ENCODE data around the gene C2orf49.
"Not testable (repeated sequence)": the region's sequence is repeated elsewhere in the genome, so short reads cannot be mapped to it uniquely, and the experiment has no call there.

Gene C2orf49

GRCh38 chr2:105321875-105322646 is 15.3 kb upstream of the C2orf49 start:
- no peak for DNase-seq

GRCh38 chr2:105323111-105323510 is 14.2 kb upstream of the C2orf49 start:
- DNase-seq: no peak

GRCh38 chr2:105324101-105324500 is 13.2 kb upstream of the C2orf49 start:
- no peak for DNase-seq

GRCh38 chr2:105324732-105325131 is 12.6 kb upstream of the C2orf49 start:
- DNase-seq: no peak

GRCh38 chr2:105325389-105325963 is 11.9 kb upstream of the C2orf49 start:
- no peak for DNase-seq

- DNase-seq: not testable (repeated sequence)
Observed at GRCh38 chr2:105327271-105327670, 10.1 kb upstream of the C2orf49 start.

- no peak for DNase-seq
Observed at GRCh38 chr2:105327690-105328089, 9.7 kb upstream of the C2orf49 start.

GRCh38 chr2:105328281-105329196 is 8.8 kb upstream of the C2orf49 start:
- DNase-seq: peak; percentile 13

- no peak for DNase-seq
Observed at GRCh38 chr2:105329197-105329554, 8.2 kb upstream of the C2orf49 start.

DNA sequence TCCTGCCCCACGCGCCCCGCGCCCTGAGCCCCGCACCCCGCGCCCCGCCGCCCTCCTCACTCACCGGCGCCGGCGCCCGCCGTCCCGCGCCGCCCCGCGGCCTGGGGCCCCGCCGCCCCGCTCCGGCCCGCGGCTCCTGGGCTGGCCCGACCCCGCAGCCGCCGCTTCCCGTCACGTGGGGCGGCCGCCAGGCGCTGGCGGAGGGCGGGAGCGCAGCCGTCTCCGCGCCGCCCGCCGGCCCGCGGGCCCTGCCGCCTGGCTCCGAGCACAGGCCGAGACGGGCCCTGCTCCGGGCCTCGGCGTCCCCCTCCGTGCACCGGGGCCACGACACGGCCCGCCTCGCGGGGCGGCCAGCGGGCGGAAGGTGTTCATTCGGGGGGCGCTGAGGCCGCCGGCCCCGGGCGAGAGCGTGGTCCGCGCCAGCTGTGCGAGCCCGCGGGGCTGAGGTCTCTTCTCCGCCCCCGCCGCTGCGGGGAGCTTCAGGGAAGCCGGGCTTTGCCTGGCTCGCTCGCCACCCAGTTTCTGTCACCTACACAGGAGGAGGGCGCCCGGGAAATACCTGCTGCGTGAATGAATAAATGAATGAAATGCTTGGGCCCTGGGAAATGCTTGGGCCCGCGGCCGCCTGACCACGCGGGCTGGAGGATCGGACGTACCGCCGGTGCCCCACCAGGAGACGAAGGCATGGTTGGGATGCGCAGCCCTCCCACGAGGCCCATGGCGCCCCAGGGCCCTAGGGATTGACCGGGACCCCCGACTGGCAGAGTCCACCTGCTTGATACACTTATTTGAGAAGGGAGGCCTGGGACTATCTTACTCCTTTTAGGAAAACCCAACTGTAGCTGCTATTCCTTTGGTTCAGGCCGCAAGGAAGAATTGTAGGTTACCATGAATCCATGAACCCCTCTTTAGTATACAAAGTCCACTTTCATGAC is 7.5 kb upstream of the C2orf49 start, which contains the start of gene TGFBRAP1:
TGFBRAP1 (minus strand) TSS at position 175 of the 935 bp plus-strand sequence. CDS start 21,434 bp downstream, outside the sequence.
- peak; percentile 57 for DNase-seq

- no peak for DNase-seq
Observed at GRCh38 chr2:105330681-105331375, 6.5 kb upstream of the C2orf49 start.

DNA sequence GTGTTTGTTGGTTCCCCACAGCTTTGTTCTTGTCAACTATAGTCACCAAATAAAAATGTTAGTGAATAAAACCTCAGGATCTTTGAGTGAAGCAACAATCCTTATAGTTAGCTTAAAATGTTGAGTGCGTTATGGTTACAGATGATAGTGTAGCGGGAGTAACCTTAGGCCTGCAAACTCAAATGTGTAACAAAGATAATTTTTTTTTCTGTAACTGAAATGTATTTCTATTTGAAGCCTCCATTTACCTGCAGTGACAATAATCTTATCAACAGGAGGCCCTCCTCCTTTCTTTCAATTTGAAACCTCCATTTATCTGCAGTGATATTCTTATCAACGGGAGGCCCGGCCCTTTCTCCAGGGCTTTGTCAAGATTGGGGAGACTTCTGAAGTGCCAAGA is 3.1 kb upstream of the C2orf49 start:
- DNase-seq: no peak

DNA sequence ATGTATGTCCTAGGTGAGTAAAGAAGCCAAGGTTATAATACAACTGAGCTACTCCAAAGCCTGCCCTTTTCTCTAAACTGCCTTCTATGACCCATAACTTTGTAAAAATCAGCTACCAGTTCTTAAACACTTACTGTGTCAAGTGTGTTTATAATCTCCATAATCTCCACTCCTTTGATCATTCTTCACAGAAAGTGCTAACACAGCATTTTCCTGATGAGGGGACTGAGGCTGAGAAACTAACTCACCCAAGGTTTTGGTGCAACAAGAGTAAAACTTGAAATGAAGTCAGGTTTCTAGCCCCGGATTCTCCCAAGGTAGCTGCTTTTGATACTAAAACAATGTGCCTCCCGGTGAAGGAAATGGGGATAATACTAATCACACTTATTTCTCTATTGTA is 1.9 kb upstream of the C2orf49 start:
- no peak for DNase-seq

- no peak for DNase-seq
Observed at GRCh38 chr2:105336786-105337121, 586 bp upstream of the C2orf49 start.

DNA sequence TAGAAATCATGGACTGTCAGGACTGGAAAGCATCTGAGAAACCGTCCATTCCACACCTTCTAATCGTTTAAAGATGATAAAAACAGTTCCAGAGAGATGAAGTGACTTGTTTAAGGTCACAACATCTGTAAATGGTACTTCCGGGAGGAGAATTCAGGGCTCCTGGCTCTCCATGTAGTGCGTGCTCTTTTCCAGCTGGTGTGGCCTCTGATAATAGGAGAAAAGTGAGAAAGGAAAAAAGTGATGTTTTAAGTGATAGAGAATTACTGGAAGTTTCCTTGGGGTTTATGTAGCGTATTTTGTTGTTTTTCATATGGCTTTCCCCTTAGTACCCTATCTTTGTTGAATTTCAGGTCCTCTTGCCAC is 663 bp downstream of the C2orf49 start:
- DNase-seq: no peak

GRCh38 chr2:105339414-105339813 is 2.1 kb downstream of the C2orf49 start:
- DNase-seq: no peak

- DNase-seq: no peak
Observed at GRCh38 chr2:105344704-105345345, 7.5 kb downstream of the C2orf49 start.

GRCh38 chr2:105357122-105357521 is 19.8 kb downstream of the C2orf49 start:
- no peak for DNase-seq

DNA sequence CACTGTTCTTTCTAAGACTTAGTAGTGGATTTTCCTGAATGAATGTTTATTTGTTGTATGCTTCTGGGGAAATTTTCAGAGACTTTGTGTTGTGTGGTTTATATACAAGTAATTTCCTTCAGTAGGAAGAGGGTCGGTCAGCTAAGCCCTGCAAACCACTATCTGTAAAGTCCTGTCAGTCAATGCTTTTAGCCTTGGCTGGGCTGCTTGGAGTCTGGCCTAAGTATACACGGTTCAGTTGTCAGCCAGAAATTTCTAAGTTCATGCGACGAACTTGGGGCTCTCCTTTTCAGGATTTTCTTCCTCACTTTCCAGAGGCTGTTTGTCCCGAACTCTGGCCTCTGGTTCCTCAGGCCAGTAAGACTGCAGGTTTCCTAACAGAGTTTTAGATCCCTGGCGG is 21.3 kb downstream of the C2orf49 start:
- no peak for DNase-seq

DNA sequence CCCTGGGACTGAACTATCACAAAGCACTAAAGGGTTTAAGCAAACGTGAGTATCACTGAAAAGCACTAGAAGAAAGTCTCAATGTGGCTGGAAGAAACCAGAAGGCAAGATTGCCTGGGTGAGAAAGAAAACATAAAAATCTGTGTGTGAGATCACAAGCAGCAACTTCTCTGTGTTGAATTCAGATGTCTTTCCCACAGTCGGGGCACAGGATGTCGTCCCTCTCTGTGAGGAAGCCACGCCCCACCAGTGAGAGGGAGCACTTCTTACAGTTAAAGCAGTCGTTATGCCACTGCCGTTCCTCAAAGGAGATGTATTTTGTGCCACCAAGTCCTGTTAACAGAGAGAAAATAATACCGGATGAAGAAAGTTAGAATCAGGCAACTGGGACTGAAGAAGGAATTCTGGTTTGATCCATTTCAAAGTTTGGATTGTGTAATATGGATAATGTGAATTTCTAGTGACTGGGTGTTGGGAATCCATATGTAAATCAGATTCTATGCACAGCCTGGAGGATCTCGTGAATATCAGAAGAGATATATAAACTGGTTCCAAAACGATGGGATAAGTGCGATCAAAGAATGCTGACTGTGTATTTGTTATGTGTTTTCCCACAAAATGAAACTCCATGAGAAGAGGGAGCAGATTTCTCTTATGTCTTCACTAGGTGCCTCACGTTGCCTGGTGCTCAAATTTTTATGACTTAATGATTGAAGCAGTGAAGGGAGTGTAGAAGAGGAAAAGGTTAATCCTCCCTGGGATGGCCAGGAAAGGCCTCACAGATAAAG is 24.0 kb downstream of the C2orf49 start:
- peak; percentile 46 for DNase-seq

Measured in activated naive CD4-positive, alpha-beta T cell treated with anti-CD3 and anti-CD28 coated beads, Interleukin-2, amount 50 U/mL, for 16 hours (primary cell).